MM.1S (cell line): ENCODE measurements around the gene FGF8.
"Not testable (repeated sequence)": the region's sequence is repeated elsewhere in the genome, so short reads cannot be mapped to it uniquely, and the experiment has no call there.

ENCODE experiments used
- DNase-seq: peaks from one replicate; pipeline ENCODE4 v3.0.0-alpha.2; 2015
- H2AFZ ChIP-seq: fragments of 300-600 bp; sonication (generic); 2 replicates; pipeline ENCODE4 v1.6.0; 2016; ENCODE audit warnings: antibody characterized with exemption, low read length
- H3F3A ChIP-seq: fragments of 300-600 bp; sonication (generic); 2 replicates; pipeline ENCODE4 v1.6.1; 2016; ENCODE audit warnings: mild to moderate bottlenecking, antibody characterized with exemption, low read length, moderate library complexity, mixed read lengths; ENCODE audit not compliant: insufficient read depth
- H3K27ac ChIP-seq: fragments of 300-600 bp; sonication (generic); 2 replicates; pipeline ENCODE4 v1.5.1; 2016; ENCODE audit warnings: mild to moderate bottlenecking, low read length
- H3K27me3 ChIP-seq: fragments of 300-600 bp; sonication (generic); replicated peaks from 2 replicates; pipeline ENCODE4 v1.6.0; 2016; ENCODE audit warnings: low read length; ENCODE audit not compliant: insufficient read depth
- H3K36me3 ChIP-seq: fragments of 300-600 bp; sonication (generic); replicated peaks from 2 replicates; pipeline ENCODE4 v1.6.1; 2016; ENCODE audit warnings: mild to moderate bottlenecking, low read length, mixed read lengths; ENCODE audit not compliant: insufficient read depth
- H3K4me1 ChIP-seq: fragments of 300-600 bp; sonication (generic); 2 replicates; pipeline ENCODE4 v1.6.1; 2016; ENCODE audit warnings: low read length, mixed read lengths
- H3K4me2 ChIP-seq: fragments of 300-600 bp; sonication (generic); 2 replicates; pipeline ENCODE4 v1.6.0; 2016; ENCODE audit warnings: low read depth, low read length
- H3K4me3 ChIP-seq: fragments of 300-600 bp; sonication (generic); 2 replicates; pipeline ENCODE4 v1.5.1; 2016; ENCODE audit warnings: low read length, mixed read lengths
- H3K79me2 ChIP-seq: fragments of 300-600 bp; sonication (generic); 2 replicates; pipeline ENCODE4 v1.6.1; 2016; ENCODE audit warnings: mixed run types, low read length, mixed read lengths
- H3K9ac ChIP-seq: fragments of 300-600 bp; sonication (generic); 2 replicates; pipeline ENCODE4 v1.6.1; 2016; ENCODE audit warnings: low read length, mixed read lengths
- H3K9me2 ChIP-seq: fragments of 300-600 bp; sonication (generic); replicated peaks from 2 replicates; pipeline ENCODE4 v1.6.1; 2016; ENCODE audit warnings: mild to moderate bottlenecking, low read length, mixed read lengths; ENCODE audit not compliant: insufficient read depth
- H3K9me3 ChIP-seq: fragments of 300-600 bp; sonication (generic); replicated peaks from 2 replicates; pipeline ENCODE4 v1.6.1; 2016; ENCODE audit warnings: mild to moderate bottlenecking, low read length, mixed read lengths; ENCODE audit not compliant: insufficient read depth
- H4K20me1 ChIP-seq: fragments of 300-600 bp; sonication (generic); 2 replicates; pipeline ENCODE4 v1.6.1; 2016; ENCODE audit warnings: mild to moderate bottlenecking, low read length, moderate library complexity, mixed read lengths; ENCODE audit not compliant: insufficient read depth
- EZH2 ChIP-seq: fragments of 300-600 bp; sonication (generic); optimal IDR thresholded peaks from 2 replicates; pipeline ENCODE3; 2017; ENCODE audit warnings: low read depth, mild to moderate bottlenecking, antibody characterized with exemption, low read length, mixed read lengths
- EZH2phosphoT487 ChIP-seq: fragments of 300-600 bp; sonication (generic); IDR thresholded peaks from 2 replicates; pipeline ENCODE4 v1.6.1; 2018; ENCODE audit warnings: antibody characterized with exemption, low read length
- TF ChIP-seq, protein P1 (sequence below): fragments of 300-600 bp; sonication (generic); IDR thresholded peaks from 2 replicates; pipeline ENCODE4 v1.5.1; 2016; ENCODE audit warnings: antibody characterized with exemption, low read length, mixed read lengths

FGF8 gene

DNA sequence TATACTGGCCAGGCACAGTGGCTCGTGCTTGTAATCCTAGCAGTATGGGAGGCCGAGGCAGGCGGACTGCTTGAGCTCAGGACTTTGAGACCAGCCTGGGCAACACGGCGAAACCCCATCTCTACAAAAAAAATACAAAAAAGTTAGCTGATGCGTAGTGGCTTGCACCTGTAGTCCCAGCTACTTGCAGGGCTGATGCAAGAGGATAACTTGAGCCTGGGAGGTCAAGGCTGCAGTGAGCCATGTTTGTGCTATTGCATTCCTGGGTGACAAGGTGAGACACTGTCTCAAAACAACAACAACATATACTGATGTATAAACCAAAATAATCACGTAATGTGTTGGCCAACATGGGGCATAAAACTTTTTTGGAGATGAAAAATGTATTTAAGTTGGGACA lies 13.8 kb upstream of the FGF8 start:
- Histone ChIP-seq H3K36me3 (peaks cover 29% of the 10 kb centered on the region), H4K20me1 (no peaks in the 10 kb centered on the region; the same call in 1 of the 2 replicates), H3K9me3 (no peaks in the 10 kb centered on the region), H3K9me2 (no peaks in the 10 kb centered on the region), H3K27me3 (no peaks in the 10 kb centered on the region), H3K4me1 (no peaks in the 10 kb centered on the region), H3F3A (peaks cover 30% of the 10 kb centered on the region), H3K9ac (no peak overlapping the region), H3K4me2 (no peak overlapping the region), H3K4me3 (no peak overlapping the region), H3K79me2 (peaks cover 31% of the 10 kb centered on the region), H3K27ac (no peak overlapping the region), H2AFZ (no peak overlapping the region)
- DNase-seq, result no peak
- TF ChIP-seq EZH2 (no peak), EZH2phosphoT487 (no peak)
- TF ChIP-seq, protein P1, sequence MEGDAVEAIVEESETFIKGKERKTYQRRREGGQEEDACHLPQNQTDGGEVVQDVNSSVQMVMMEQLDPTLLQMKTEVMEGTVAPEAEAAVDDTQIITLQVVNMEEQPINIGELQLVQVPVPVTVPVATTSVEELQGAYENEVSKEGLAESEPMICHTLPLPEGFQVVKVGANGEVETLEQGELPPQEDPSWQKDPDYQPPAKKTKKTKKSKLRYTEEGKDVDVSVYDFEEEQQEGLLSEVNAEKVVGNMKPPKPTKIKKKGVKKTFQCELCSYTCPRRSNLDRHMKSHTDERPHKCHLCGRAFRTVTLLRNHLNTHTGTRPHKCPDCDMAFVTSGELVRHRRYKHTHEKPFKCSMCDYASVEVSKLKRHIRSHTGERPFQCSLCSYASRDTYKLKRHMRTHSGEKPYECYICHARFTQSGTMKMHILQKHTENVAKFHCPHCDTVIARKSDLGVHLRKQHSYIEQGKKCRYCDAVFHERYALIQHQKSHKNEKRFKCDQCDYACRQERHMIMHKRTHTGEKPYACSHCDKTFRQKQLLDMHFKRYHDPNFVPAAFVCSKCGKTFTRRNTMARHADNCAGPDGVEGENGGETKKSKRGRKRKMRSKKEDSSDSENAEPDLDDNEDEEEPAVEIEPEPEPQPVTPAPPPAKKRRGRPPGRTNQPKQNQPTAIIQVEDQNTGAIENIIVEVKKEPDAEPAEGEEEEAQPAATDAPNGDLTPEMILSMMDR, result no peak

GRCh38 chr10:101789231-101789630 lies 13.3 kb upstream of the FGF8 start:
- H3K4me1 ChIP-seq, H3K9me2 ChIP-seq, H3K9ac ChIP-seq, H2AFZ ChIP-seq, H3K27me3 ChIP-seq, H3K4me2 ChIP-seq, H3K9me3 ChIP-seq, H4K20me1 ChIP-seq, H3K4me3 ChIP-seq, H3K27ac ChIP-seq, DNase-seq: not testable (repeated sequence)
- Histone ChIP-seq H3K79me2 (peaks cover 27% of the 10 kb centered on the region), H3K36me3 (peaks cover 25% of the 10 kb centered on the region), H3F3A (peaks cover 35% of the 10 kb centered on the region)

- Histone ChIP-seq H3K27me3 (no peaks in the 10 kb centered on the region), H3K9ac (no peak overlapping the region)
These were observed 9.9 kb upstream of the FGF8 start for GRCh38 chr10:101785801-101786200.

GRCh38 chr10:101784558-101784957 lies 8.6 kb upstream of the FGF8 start:
- Histone ChIP-seq H3K4me3 (no peak overlapping the region), H3K27me3 (no peaks in the 10 kb centered on the region), H3K4me1 (peaks cover 17% of the 10 kb centered on the region), H3K9me3 (no peaks in the 10 kb centered on the region), H2AFZ (no peak overlapping the region), H3F3A (peaks cover 42% of the 10 kb centered on the region), H3K36me3 (peaks cover 3% of the 10 kb centered on the region; the same call in 1 of the 2 replicates), H3K79me2 (peaks cover 23% of the 10 kb centered on the region), H3K27ac (no peak overlapping the region), H3K9ac (no peak overlapping the region), H3K4me2 (no peak overlapping the region), H4K20me1 (no peaks in the 10 kb centered on the region; the same call in 1 of the 2 replicates), H3K9me2 (no peaks in the 10 kb centered on the region)
- TF ChIP-seq EZH2phosphoT487, result no peak
- TF ChIP-seq, protein P1, result no peak
- no peak for TF ChIP-seq EZH2
- no peak for DNase-seq

More at GRCh38 chr10:101785801-101786200, 9.9 kb upstream of the FGF8 start:
- no peaks in the 10 kb centered on the region for H3K9me2 ChIP-seq
- H3K9me3 ChIP-seq, result no peaks in the 10 kb centered on the region
- H3K36me3 ChIP-seq, result peaks cover 3% of the 10 kb centered on the region; the same call in 1 of the 2 replicates
- H4K20me1 ChIP-seq, result no peaks in the 10 kb centered on the region; the same call in 1 of the 2 replicates
- TF ChIP-seq, protein P1, result no peak
- no peak for TF ChIP-seq EZH2
- no peak for TF ChIP-seq EZH2phosphoT487
- DNase-seq, result no peak
- H3F3A ChIP-seq, result peaks cover 42% of the 10 kb centered on the region
- H3K27ac ChIP-seq, result no peak overlapping the region
- peaks cover 23% of the 10 kb centered on the region for H3K79me2 ChIP-seq
- H3K4me2 ChIP-seq, result no peak overlapping the region
- no peak overlapping the region for H2AFZ ChIP-seq
- H3K4me3 ChIP-seq, result no peak overlapping the region
- H3K4me1 ChIP-seq, result peaks cover 9% of the 10 kb centered on the region
